ENCODE measurements around the gene ELOVL5. TPM values are rescaled to one million over a fixed set of nuclear protein-coding genes. Genes with fewer than 3 reads are reported as not detected.
"Not testable (repeated sequence)": the region's sequence is repeated elsewhere in the genome, so short reads cannot be mapped to it uniquely, and the experiment has no call there.

ELOVL5 gene
- total RNA-seq, 1 donor from 2014 or later: 133 TPM

GRCh38 chr6:53317861-53318260 lies 30.9 kb downstream of the ELOVL5 start:
- DNase-seq (ENCODE audit: low spot score): no peak
- no peak overlapping the region for H3K27ac Mint-ChIP-seq
- intact Hi-C loops (cut with micrococcal nuclease): no loop called here
- H3K36me3 Mint-ChIP-seq (ENCODE audit: low read depth): peaks cover 27% of the 10 kb centered on the region
- no peaks in the 10 kb centered on the region for H3K9me3 Mint-ChIP-seq
- no peaks in the 10 kb centered on the region for H3K27me3 Mint-ChIP-seq (ENCODE audit: low read depth)
- H3K4me1 Mint-ChIP-seq (ENCODE audit: low read depth): peaks cover 52% of the 10 kb centered on the region
- no peak overlapping the region for H3K4me3 Mint-ChIP-seq (ENCODE audit: low read depth)

GRCh38 chr6:53317299-53317698 lies 31.5 kb downstream of the ELOVL5 start:
- H3K36me3 Mint-ChIP-seq (ENCODE audit: low read depth): peaks cover 25% of the 10 kb centered on the region
- H3K4me3 Mint-ChIP-seq (ENCODE audit: low read depth); H3K27ac Mint-ChIP-seq; H3K27me3 Mint-ChIP-seq (ENCODE audit: low read depth); DNase-seq (ENCODE audit: low spot score); intact Hi-C loops (cut with micrococcal nuclease); H3K9me3 Mint-ChIP-seq: not testable (repeated sequence)
- H3K4me1 Mint-ChIP-seq (ENCODE audit: low read depth): peaks cover 52% of the 10 kb centered on the region

GRCh38 chr6:53316142-53316541 lies 32.6 kb downstream of the ELOVL5 start:
- peaks cover 31% of the 10 kb centered on the region for H3K36me3 Mint-ChIP-seq (ENCODE audit: low read depth)
- peaks cover 57% of the 10 kb centered on the region for H3K4me1 Mint-ChIP-seq (ENCODE audit: low read depth)
- no peaks in the 10 kb centered on the region for H3K27me3 Mint-ChIP-seq (ENCODE audit: low read depth)
- no peak for DNase-seq (ENCODE audit: low spot score)
- no peak overlapping the region for H3K4me3 Mint-ChIP-seq (ENCODE audit: low read depth)
- no peaks in the 10 kb centered on the region for H3K9me3 Mint-ChIP-seq
- H3K27ac Mint-ChIP-seq: peak overlapping the region; percentile 52
- intact Hi-C loops (cut with micrococcal nuclease): no loop called here

- no peak for DNase-seq (ENCODE audit: low spot score)
- intact Hi-C loops (cut with micrococcal nuclease): loop anchor here (1.0 to 2.0 kb wide), 5 partner anchors 8 to 46 kb away; no protein-coding TSS in a partner anchor
- no peaks in the 10 kb centered on the region for H3K27me3 Mint-ChIP-seq (ENCODE audit: low read depth)
- H3K4me1 Mint-ChIP-seq (ENCODE audit: low read depth): peaks cover 66% of the 10 kb centered on the region
- H3K27ac Mint-ChIP-seq: peak overlapping the region; percentile 52
- no peaks in the 10 kb centered on the region for H3K9me3 Mint-ChIP-seq
- no peak overlapping the region for H3K4me3 Mint-ChIP-seq (ENCODE audit: low read depth)
- peaks cover 29% of the 10 kb centered on the region for H3K36me3 Mint-ChIP-seq (ENCODE audit: low read depth)
Observed at GRCh38 chr6:53315086-53315724, 33.5 kb downstream of the ELOVL5 start.

- intact Hi-C loops (cut with micrococcal nuclease): loop anchor here (2.0 kb wide), 3 partner anchors 15 to 47 kb away; no protein-coding TSS in a partner anchor
- Mint-ChIP-seq H3K4me1 (ENCODE audit: low read depth) (peaks cover 79% of the 10 kb centered on the region), H3K36me3 (ENCODE audit: low read depth) (peaks cover 24% of the 10 kb centered on the region), H3K9me3 (no peaks in the 10 kb centered on the region), H3K27ac (peak overlapping the region; percentile 5), H3K27me3 (ENCODE audit: low read depth) (no peaks in the 10 kb centered on the region), H3K4me3 (ENCODE audit: low read depth) (peak overlapping the region; percentile 38)
- no peak for DNase-seq (ENCODE audit: low spot score)
Observed at GRCh38 chr6:53313784-53314400, 34.9 kb downstream of the ELOVL5 start.

- no peak for DNase-seq (ENCODE audit: low spot score)
- Mint-ChIP-seq H3K27me3 (ENCODE audit: low read depth) (no peaks in the 10 kb centered on the region), H3K27ac (peak overlapping the region; percentile 77), H3K36me3 (ENCODE audit: low read depth) (peaks cover 26% of the 10 kb centered on the region), H3K4me3 (ENCODE audit: low read depth) (peak overlapping the region; percentile 41), H3K4me1 (ENCODE audit: low read depth) (peaks cover 90% of the 10 kb centered on the region), H3K9me3 (no peaks in the 10 kb centered on the region)
- intact Hi-C loops (cut with micrococcal nuclease): no loop called here
Observed at GRCh38 chr6:53312355-53312754, 36.4 kb downstream of the ELOVL5 start.

GRCh38 chr6:53311586-53311935 lies 37.2 kb downstream of the ELOVL5 start:
- H3K4me1 Mint-ChIP-seq (ENCODE audit: low read depth): peaks cover 92% of the 10 kb centered on the region
- H3K4me3 Mint-ChIP-seq (ENCODE audit: low read depth): peak overlapping the region; percentile 8
- H3K27ac Mint-ChIP-seq: peak overlapping the region; percentile 74
- no peak for DNase-seq (ENCODE audit: low spot score)
- no peaks in the 10 kb centered on the region for H3K27me3 Mint-ChIP-seq (ENCODE audit: low read depth)
- intact Hi-C loops (cut with micrococcal nuclease): no loop called here
- peaks cover 25% of the 10 kb centered on the region for H3K36me3 Mint-ChIP-seq (ENCODE audit: low read depth)
- no peaks in the 10 kb centered on the region for H3K9me3 Mint-ChIP-seq

GRCh38 chr6:53310771-53311585 lies 37.8 kb downstream of the ELOVL5 start:
- H3K4me3 Mint-ChIP-seq (ENCODE audit: low read depth): peak overlapping the region; percentile 8
- H3K36me3 Mint-ChIP-seq (ENCODE audit: low read depth): peaks cover 28% of the 10 kb centered on the region
- no peak for DNase-seq (ENCODE audit: low spot score)
- peaks cover 90% of the 10 kb centered on the region for H3K4me1 Mint-ChIP-seq (ENCODE audit: low read depth)
- no peaks in the 10 kb centered on the region for H3K9me3 Mint-ChIP-seq
- no peaks in the 10 kb centered on the region for H3K27me3 Mint-ChIP-seq (ENCODE audit: low read depth)
- H3K27ac Mint-ChIP-seq: peak overlapping the region; percentile 74
- intact Hi-C loops (cut with micrococcal nuclease): no loop called here

GRCh38 chr6:53309901-53310300 lies 38.8 kb downstream of the ELOVL5 start:
- no peaks in the 10 kb centered on the region for H3K9me3 Mint-ChIP-seq
- no peak overlapping the region for H3K4me3 Mint-ChIP-seq (ENCODE audit: low read depth)
- DNase-seq (ENCODE audit: low spot score): no peak
- H3K36me3 Mint-ChIP-seq (ENCODE audit: low read depth): peaks cover 28% of the 10 kb centered on the region
- intact Hi-C loops (cut with micrococcal nuclease): loop anchor here (5.0 kb wide), 2 partner anchors 138 to 333 kb away; no protein-coding TSS in a partner anchor
- H3K27me3 Mint-ChIP-seq (ENCODE audit: low read depth): no peaks in the 10 kb centered on the region
- peaks cover 79% of the 10 kb centered on the region for H3K4me1 Mint-ChIP-seq (ENCODE audit: low read depth)
- no peak overlapping the region for H3K27ac Mint-ChIP-seq

- peaks cover 31% of the 10 kb centered on the region for H3K36me3 Mint-ChIP-seq (ENCODE audit: low read depth)
- no peaks in the 10 kb centered on the region for H3K27me3 Mint-ChIP-seq (ENCODE audit: low read depth)
Observed at GRCh38 chr6:53309059-53309900, 39.5 kb downstream of the ELOVL5 start.

GRCh38 chr6:53306819-53307347 lies 41.9 kb downstream of the ELOVL5 start:
- Mint-ChIP-seq H3K4me3 (ENCODE audit: low read depth) (no peak overlapping the region), H3K36me3 (ENCODE audit: low read depth) (peaks cover 23% of the 10 kb centered on the region), H3K27ac (peak overlapping the region; percentile 71), H3K9me3 (no peaks in the 10 kb centered on the region), H3K27me3 (ENCODE audit: low read depth) (no peaks in the 10 kb centered on the region), H3K4me1 (ENCODE audit: low read depth) (peaks cover 79% of the 10 kb centered on the region)
- no peak for DNase-seq (ENCODE audit: low spot score)
- intact Hi-C loops (cut with micrococcal nuclease): loop anchor here (1.0 to 5.0 kb wide), 7 partner anchors 8 to 330 kb away; partner anchors contain the start of gene ELOVL5

More at GRCh38 chr6:53309059-53309900, 39.5 kb downstream of the ELOVL5 start:
- Mint-ChIP-seq H3K4me1 (ENCODE audit: low read depth) (peaks cover 80% of the 10 kb centered on the region), H3K27ac (no peak overlapping the region), H3K9me3 (no peaks in the 10 kb centered on the region), H3K4me3 (ENCODE audit: low read depth) (no peak overlapping the region)
- intact Hi-C loops (cut with micrococcal nuclease): loop anchor here (5.0 kb wide), 2 partner anchors 137 to 332 kb away; no protein-coding TSS in a partner anchor
- no peak for DNase-seq (ENCODE audit: low spot score)

GRCh38 chr6:53306217-53306616 lies 42.5 kb downstream of the ELOVL5 start:
- not testable (repeated sequence) for H3K9me3 Mint-ChIP-seq; DNase-seq (ENCODE audit: low spot score); H3K27me3 Mint-ChIP-seq (ENCODE audit: low read depth); H3K4me3 Mint-ChIP-seq (ENCODE audit: low read depth)
- peaks cover 22% of the 10 kb centered on the region for H3K36me3 Mint-ChIP-seq (ENCODE audit: low read depth)
- H3K27ac Mint-ChIP-seq: peak overlapping the region; percentile 71
- intact Hi-C loops (cut with micrococcal nuclease): loop anchor here (2.0 to 5.0 kb wide), 4 partner anchors 37 to 329 kb away; no protein-coding TSS in a partner anchor
- H3K4me1 Mint-ChIP-seq (ENCODE audit: low read depth): peaks cover 81% of the 10 kb centered on the region
